ENCODE measurements around the gene HOOK2. TPM values are rescaled to one million over a fixed set of nuclear protein-coding genes. Genes with fewer than 3 reads are reported as not detected.

HOOK2 gene
- total and polyA plus RNA-seq, 9 of the 15 experiments (the other 6 are each of a cell fraction or from before 2014, with no cell fraction given) = 1.3 to 17.2 (median 9.9) TPM

GRCh38 chr19:12797141-12797587 is 21.8 kb upstream of the HOOK2 start:
- no peak for DNase-seq (ENCODE audit: extremely low read depth in 1 of 4, low spot score in 3 of 4)
- ChIA-PET POLR2A (interaction anchor here (0.7 to 1.8 kb wide), 3 partner anchors 19 to 76 kb away, joined by 3 to 14 read pairs (median 3); no protein-coding TSS in a partner anchor), CTCF (ENCODE audit: low intra/inter-chr PET ratio) (interaction anchor here (0.7 to 2.6 kb wide), 5 partner anchors 21 to 80 kb away, joined by 5 to 30 read pairs (median 5); partner anchors contain the start of genes HOOK2 and TRIR)
- H3K79me2 ChIP-seq (ENCODE audit: control insufficient read depth, insufficient read depth, low read length) = peaks cover 47% of the 10 kb centered on the region
- H3K36me3 ChIP-seq (ENCODE audit: control insufficient read depth, insufficient read depth, low read length) = peaks cover 33% of the 10 kb centered on the region; the same call in 2 of the 3 replicates
- no peak overlapping the region for H3K4me2 ChIP-seq (ENCODE audit: insufficient read depth, low read length)
- no TSS peak for BruUV-seq (replicated peaks)
- peak overlapping the region in 1 of 2 experiments; percentile 75; a peak in 1 of 4 replicates for H3K9ac ChIP-seq (ENCODE audit: insufficient read depth in 1 of 2, low read depth in 2 of 2, low read length in 2 of 2)
- no peak for TF ChIP-seq ZBTB11 (CRISPR knock-in tag; IDR thresholded peaks at IDR 0.05)
- TF ChIP-seq FOXO4 (CRISPR knock-in tag; IDR thresholded peaks at IDR 0.05) = no peak
- TF ChIP-seq GABPA (tag; conservative IDR thresholded peaks at IDR 0.05; ENCODE audit: low read depth) = no peak
- TF ChIP-seq ZFP91 (CRISPR knock-in tag; IDR thresholded peaks at IDR 0.05) = no peak
- peak; percentile 52; the same call in 1 of the 2 replicates for TF ChIP-seq BCOR (IDR thresholded peaks at IDR 0.05)
- no peak for TF ChIP-seq ZNF79 (CRISPR knock-in tag; IDR thresholded peaks at IDR 0.05; ENCODE audit: low read depth)
- no peak for TF ChIP-seq KAT8 (IDR thresholded peaks at IDR 0.05; ENCODE audit: low read depth)
- TF ChIP-seq MTA3 (IDR thresholded peaks at IDR 0.05; ENCODE audit: borderline replicate concordance) = no peak
- peak; percentile 74 for TF ChIP-seq ZNF121 (CRISPR knock-in tag; conservative IDR thresholded peaks at IDR 0.05)
- no peak for TF ChIP-seq ELF1 (tag; IDR thresholded peaks at IDR 0.05)
- intact Hi-C loops (cut with micrococcal nuclease) (loop anchor here (10.0 kb wide), 1 partner anchor 232 kb away; no protein-coding TSS in a partner anchor), in situ Hi-C loops (cut with MboI) (loop anchor here (5.0 kb wide), 1 partner anchor 85 kb away; no protein-coding TSS in a partner anchor)
- H3K4me1 ChIP-seq (replicated peaks in 1 of 2; ENCODE audit: control insufficient read depth in 2 of 2, insufficient read depth in 2 of 2, low read length in 2 of 2) = peaks cover 29 to 64% of the 10 kb centered on the region in 2 experiments
- no peaks in the 10 kb centered on the region for H3K9me1 ChIP-seq (ENCODE audit: control insufficient read depth, insufficient read depth, low read length)
- no peak overlapping the region for H3K4me3 ChIP-seq
- WGBS (ENCODE audit: insufficient coverage, low coverage, missing lambda C conversion rate) = 88% methylated on average over 6 of the region's 6 CpGs
- H2AFZ ChIP-seq (ENCODE audit: low read depth, low read length) = no peak overlapping the region
- H3K27me3 ChIP-seq (ENCODE audit: control insufficient read depth in 2 of 2, insufficient read depth in 2 of 2, low read length in 2 of 2) = no peaks in the 10 kb centered on the region
- no peak for ATAC-seq
- no peak for FAIRE-seq
- H3K9me3 ChIP-seq (replicated peaks; ENCODE audit: control insufficient read depth, insufficient read depth, low read depth, low read length) = no peaks in the 10 kb centered on the region
- H3K27ac ChIP-seq (ENCODE audit: extremely low read depth, low read depth, low read length) = 0 out of 3 replicates have a peak overlapping the region, but pooled peaks have one; percentile 15
- peaks cover 8% of the 10 kb centered on the region; the same call in 1 of the 2 replicates for H4K20me1 ChIP-seq (replicated peaks; ENCODE audit: control insufficient read depth, insufficient read depth, low read length)
